Measurements from ENCODE around the gene RFLNA.

RFLNA gene

GRCh38 chr12:124304314-124304790, 9.5 kb downstream of the RFLNA start:
- DNase-seq (ENCODE audit: low spot score) = no peak

GRCh38 chr12:124305136-124305535, 10.2 kb downstream of the RFLNA start:
- DNase-seq (ENCODE audit: low spot score) = no peak

GRCh38 chr12:124305776-124306685, 11.1 kb downstream of the RFLNA start:
- no peak for DNase-seq (ENCODE audit: low spot score)

GRCh38 chr12:124306686-124307555, 12.0 kb downstream of the RFLNA start:
- DNase-seq (ENCODE audit: low spot score) = no peak

- DNase-seq (ENCODE audit: low spot score) = no peak
Measured at GRCh38 chr12:124307556-124307825, 12.6 kb downstream of the RFLNA start.

GRCh38 chr12:124308741-124309140, 13.8 kb downstream of the RFLNA start:
- DNase-seq (ENCODE audit: low spot score) = no peak

GRCh38 chr12:124309231-124309630, 14.3 kb downstream of the RFLNA start:
- no peak for DNase-seq (ENCODE audit: low spot score)

GRCh38 chr12:124309744-124310143, 14.9 kb downstream of the RFLNA start:
- DNase-seq (ENCODE audit: low spot score) = no peak

GRCh38 chr12:124310178-124310577, 15.3 kb downstream of the RFLNA start:
- no peak for DNase-seq (ENCODE audit: low spot score)

- no peak for DNase-seq (ENCODE audit: low spot score)
Measured at GRCh38 chr12:124310785-124311184, 15.9 kb downstream of the RFLNA start.

GRCh38 chr12:124311292-124312109, 16.6 kb downstream of the RFLNA start:
- no peak for DNase-seq (ENCODE audit: low spot score)

GRCh38 chr12:124312601-124313000, 17.7 kb downstream of the RFLNA start:
- DNase-seq (ENCODE audit: low spot score) = no peak

- no peak for DNase-seq (ENCODE audit: low spot score)
Measured at GRCh38 chr12:124314207-124314606, 19.3 kb downstream of the RFLNA start.

- no peak for DNase-seq (ENCODE audit: low spot score)
Measured at GRCh38 chr12:124314766-124315165, 19.9 kb downstream of the RFLNA start.

GRCh38 chr12:124315372-124316044, 20.6 kb downstream of the RFLNA start:
- DNase-seq (ENCODE audit: low spot score) = no peak

GRCh38 chr12:124316257-124316900, 21.5 kb downstream of the RFLNA start:
- no peak for DNase-seq (ENCODE audit: low spot score)

GRCh38 chr12:124317400-124317799, 22.5 kb downstream of the RFLNA start:
- DNase-seq (ENCODE audit: low spot score) = no peak

GRCh38 chr12:124318278-124319020, 23.6 kb downstream of the RFLNA start:
- DNase-seq (ENCODE audit: low spot score) = no peak

- DNase-seq (ENCODE audit: low spot score) = no peak
Measured at GRCh38 chr12:124319368-124320050, 24.6 kb downstream of the RFLNA start.

- peak; percentile 51 for DNase-seq (ENCODE audit: low spot score)
Measured at GRCh38 chr12:124321040-124321481, 26.2 kb downstream of the RFLNA start.
